NT2/D1 (cell line): ENCODE measurements around the gene RRP36.

Experiments
- SUZ12 ChIP-seq: IDR thresholded peaks from 2 replicates; pipeline ENCODE4 v1.6.1; 2011; ENCODE audit not compliant: insufficient read length, insufficient read depth; ENCODE audit errors: extremely low read depth
- YY1 ChIP-seq: IDR thresholded peaks from 2 replicates; pipeline ENCODE4 v1.6.1; 2011; ENCODE audit not compliant: insufficient read length, insufficient read depth
- ZNF274 ChIP-seq: IDR thresholded peaks from 2 replicates; pipeline ENCODE4 v1.6.1; 2011; ENCODE audit warnings: mild to moderate bottlenecking, low read depth, low read length

DNA sequence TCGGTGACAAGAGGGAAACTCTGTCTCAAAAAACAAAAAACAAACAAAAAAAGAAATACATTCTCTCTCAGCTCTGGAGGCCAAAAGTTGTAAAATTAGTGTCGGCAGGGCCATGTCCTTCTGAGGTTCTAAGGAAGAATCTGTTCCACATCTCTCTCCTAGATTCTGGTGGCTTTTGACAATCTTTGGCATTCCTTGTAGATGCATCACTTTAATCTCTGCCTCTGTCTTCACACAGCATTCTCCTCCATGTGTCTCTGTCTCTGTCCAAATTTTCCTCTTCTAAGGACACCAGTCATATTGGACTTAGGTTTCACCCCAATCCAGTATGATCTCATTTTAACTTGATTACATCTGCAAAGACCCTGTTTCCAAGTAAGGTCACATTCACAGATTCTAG, 28.0 kb upstream of the RRP36 start:
- TF ChIP-seq ZNF274 = no peak
- TF ChIP-seq YY1 = no peak
- no peak for TF ChIP-seq SUZ12
